Left ventricle myocardium inferior (tissue), 1 donor: Measurements from ENCODE around the gene P2RX2. TPM values are rescaled to one million over a fixed set of nuclear protein-coding genes. Genes with fewer than 3 reads are reported as not detected.

ENCODE experiments used
- DNase-seq: peaks from one replicate; pipeline ENCODE4 v3.0.0-alpha.2; 2020
- H3K27ac ChIP-seq: fragments of 200-600 bp; replicated peaks from 2 replicates; pipeline ENCODE4 v1.8.0; 2021
- H3K27me3 ChIP-seq: fragments of 200-600 bp; 2 replicates; pipeline ENCODE4 v1.8.0; 2021; ENCODE audit warnings: low read depth
- H3K36me3 ChIP-seq: fragments of 200-600 bp; 2 replicates; pipeline ENCODE4 v1.8.0; 2021
- H3K4me1 ChIP-seq: fragments of 200-600 bp; 2 replicates; pipeline ENCODE4 v1.8.0; 2021
- H3K4me3 ChIP-seq: fragments of 200-600 bp; 2 replicates; pipeline ENCODE4 v1.8.0; 2021; ENCODE audit warnings: mild to moderate bottlenecking, moderate library complexity
- H3K9me3 ChIP-seq: fragments of 200-600 bp; replicated peaks from 2 replicates; pipeline ENCODE4 v1.8.0; 2021
- CTCF ChIP-seq: fragments of 200-600 bp; IDR thresholded peaks from 2 replicates; pipeline ENCODE4 v1.8.0; 2021; ENCODE audit warnings: antibody characterized with exemption, mild to moderate bottlenecking, borderline replicate concordance
- intact Hi-C: fragments of 100-400 bp; cut with micrococcal nuclease; formaldehyde crosslinking; loops from one replicate; pipeline ENCODE4 v1.11.0; 2022
- total RNA-seq: library from RNA; stranded (reverse); fragmentation: NEBNext Ultra II Directional; extraction: Animal tissue kit (Norgen Biotek cat#: 25700); gene quantifications from one replicate; pipeline ENCODE4 v1.2.1, GENCODE V29; 2021
- donor health status: DM: no; HTN: yes; CAD: no; lungs with severe emphysema.

The P2RX2 gene
- total RNA-seq, 1 donor from 2014 or later, result not detected

GRCh38 chr12:132600048-132601032 lies 18.2 kb upstream of the P2RX2 start:
- H3K4me1 ChIP-seq, result peaks cover 49% of the 10 kb centered on the region

GRCh38 chr12:132601171-132601883 lies 17.2 kb upstream of the P2RX2 start:
- TF ChIP-seq CTCF, result no peak
- peak overlapping the region; percentile 59 for H3K4me3 ChIP-seq

More at GRCh38 chr12:132600048-132601032, 18.2 kb upstream of the P2RX2 start:
- Histone ChIP-seq H3K4me3 (peak overlapping the region; percentile 59), H3K9me3 (no peaks in the 10 kb centered on the region), H3K27ac (no peak overlapping the region), H3K27me3 (peaks cover 80% of the 10 kb centered on the region), H3K36me3 (no peaks in the 10 kb centered on the region)
- DNase-seq, result peak; percentile 73
- intact Hi-C loops, result no loop called here
- peak; percentile 75 for TF ChIP-seq CTCF

GRCh38 chr12:132602572-132603239 lies 15.9 kb upstream of the P2RX2 start:
- TF ChIP-seq CTCF, result no peak

More at GRCh38 chr12:132601171-132601883, 17.2 kb upstream of the P2RX2 start:
- no peaks in the 10 kb centered on the region for H3K9me3 ChIP-seq
- H3K27me3 ChIP-seq, result peaks cover 80% of the 10 kb centered on the region
- DNase-seq, result no peak
- peaks cover 49% of the 10 kb centered on the region for H3K4me1 ChIP-seq
- intact Hi-C loops, result no loop called here
- no peak overlapping the region for H3K27ac ChIP-seq
- no peaks in the 10 kb centered on the region for H3K36me3 ChIP-seq

GRCh38 chr12:132603240-132604150 lies 15.1 kb upstream of the P2RX2 start:
- peaks cover 87% of the 10 kb centered on the region for H3K27me3 ChIP-seq
- TF ChIP-seq CTCF, result no peak
- no peak for DNase-seq
- H3K9me3 ChIP-seq, result no peaks in the 10 kb centered on the region
- H3K4me3 ChIP-seq, result peak overlapping the region; percentile 66
- peak overlapping the region; percentile 86 for H3K27ac ChIP-seq
- H3K36me3 ChIP-seq, result no peaks in the 10 kb centered on the region
- H3K4me1 ChIP-seq, result peaks cover 43% of the 10 kb centered on the region
- intact Hi-C loops, result no loop called here

More at GRCh38 chr12:132602572-132603239, 15.9 kb upstream of the P2RX2 start:
- no peaks in the 10 kb centered on the region for H3K36me3 ChIP-seq
- H3K9me3 ChIP-seq, result no peaks in the 10 kb centered on the region
- peak overlapping the region; percentile 66 for H3K4me3 ChIP-seq
- peaks cover 80% of the 10 kb centered on the region for H3K27me3 ChIP-seq
- H3K27ac ChIP-seq, result peak overlapping the region; percentile 86
- intact Hi-C loops, result no loop called here
- DNase-seq, result no peak
- H3K4me1 ChIP-seq, result peaks cover 45% of the 10 kb centered on the region
